ENCODE results near the gene SCCPDH.
A peak's percentile ranks its signal among the peaks of the same experiment; 100 is the strongest.

Gene SCCPDH

GRCh38 chr1:246753670-246754535 lies 29.7 kb downstream of the SCCPDH start:
- peak; percentile 2 to 46 for DNase-seq

GRCh38 chr1:246755419-246755818 lies 31.2 kb downstream of the SCCPDH start:
- DNase-seq, result no peak

GRCh38 chr1:246760422-246761347 lies 36.5 kb downstream of the SCCPDH start:
- DNase-seq, result no peak

GRCh38 chr1:246761396-246761795 lies 37.2 kb downstream of the SCCPDH start:
- DNase-seq, result no peak

GRCh38 chr1:246765521-246765920 lies 41.3 kb downstream of the SCCPDH start:
- DNase-seq, result no peak

- no peak for DNase-seq
Measured at GRCh38 chr1:246768403-246769020, 44.3 kb downstream of the SCCPDH start.

- no peak for DNase-seq
Measured at GRCh38 chr1:246769306-246769705, 45.1 kb downstream of the SCCPDH start.

GRCh38 chr1:246771366-246771765 lies 47.2 kb downstream of the SCCPDH start:
- DNase-seq, result no peak

- DNase-seq, result no peak
Measured at GRCh38 chr1:246772686-246773085, 48.5 kb downstream of the SCCPDH start.

- DNase-seq, result no peak
Measured at GRCh38 chr1:246773213-246773641, 49.0 kb downstream of the SCCPDH start.

GRCh38 chr1:246775531-246776385 lies 51.5 kb downstream of the SCCPDH start:
- no peak for DNase-seq

GRCh38 chr1:246776923-246777322 lies 52.7 kb downstream of the SCCPDH start:
- no peak for DNase-seq

- no peak for DNase-seq
Measured at GRCh38 chr1:246778663-246779062, 54.5 kb downstream of the SCCPDH start.

GRCh38 chr1:246779561-246780175 lies 55.5 kb downstream of the SCCPDH start:
- no peak for DNase-seq

- DNase-seq, result no peak
Measured at GRCh38 chr1:246780264-246780663, 56.1 kb downstream of the SCCPDH start.

- DNase-seq, result no peak
Measured at GRCh38 chr1:246781212-246781611, 57.0 kb downstream of the SCCPDH start.

- peak; percentile 20 to 77 for DNase-seq
Measured at GRCh38 chr1:246782120-246782900, 58.1 kb downstream of the SCCPDH start.

- DNase-seq, result peak in 1 of 2 experiments; percentile 37
Measured at GRCh38 chr1:246784621-246785493, 60.6 kb downstream of the SCCPDH start.

GRCh38 chr1:246785494-246786111 lies 61.4 kb downstream of the SCCPDH start:
- DNase-seq, result no peak
